HG02973 (cell line): Measurements from ENCODE around the gene ZNF697.
"Not testable (repeated sequence)": the region's sequence is repeated elsewhere in the genome, so short reads cannot be mapped to it uniquely, and the experiment has no call there.

Source experiments
- ATAC-seq: cut with Tn5 transposase; IDR thresholded peaks from one replicate; pipeline ENCODE4 v1.9.1; 2021; ENCODE audit warnings: moderate library complexity; ENCODE audit not compliant: unreplicated experiment

The ZNF697 gene

GRCh38 chr1:119603695-119604094, 44.4 kb downstream of the ZNF697 start:
- ATAC-seq, result no peak

GRCh38 chr1:119603241-119603640, 44.8 kb downstream of the ZNF697 start:
- ATAC-seq, result not testable (repeated sequence)

GRCh38 chr1:119602789-119603188, 45.3 kb downstream of the ZNF697 start:
- not testable (repeated sequence) for ATAC-seq

GRCh38 chr1:119602169-119602568, 45.9 kb downstream of the ZNF697 start:
- no peak for ATAC-seq

GRCh38 chr1:119600976-119601375, 47.1 kb downstream of the ZNF697 start:
- no peak for ATAC-seq

GRCh38 chr1:119600561-119600960, 47.5 kb downstream of the ZNF697 start:
- no peak for ATAC-seq

GRCh38 chr1:119595606-119596005, 52.5 kb downstream of the ZNF697 start:
- ATAC-seq, result no peak

GRCh38 chr1:119595168-119595567, 52.9 kb downstream of the ZNF697 start:
- ATAC-seq, result no peak

- no peak for ATAC-seq
Observed at GRCh38 chr1:119594376-119594775, 53.7 kb downstream of the ZNF697 start.

- no peak for ATAC-seq
Observed at GRCh38 chr1:119593805-119594204, 54.3 kb downstream of the ZNF697 start.

GRCh38 chr1:119590393-119590792, 57.7 kb downstream of the ZNF697 start:
- no peak for ATAC-seq

- no peak for ATAC-seq
Observed at GRCh38 chr1:119588621-119589020, 59.4 kb downstream of the ZNF697 start.

- no peak for ATAC-seq
Observed at GRCh38 chr1:119587341-119587740, 60.7 kb downstream of the ZNF697 start.

GRCh38 chr1:119585801-119586200, 62.3 kb downstream of the ZNF697 start:
- not testable (repeated sequence) for ATAC-seq

GRCh38 chr1:119582801-119583200, 65.3 kb downstream of the ZNF697 start:
- ATAC-seq, result no peak

- ATAC-seq, result not testable (repeated sequence)
Observed at GRCh38 chr1:119581076-119581475, 67.0 kb downstream of the ZNF697 start.

- ATAC-seq, result no peak
Observed at GRCh38 chr1:119573886-119574285, 74.2 kb downstream of the ZNF697 start.

GRCh38 chr1:119569930-119570622, 78.0 kb downstream of the ZNF697 start:
- not testable (repeated sequence) for ATAC-seq
